ENCODE data around the gene KCNJ10. TPM values are rescaled to one million over a fixed set of nuclear protein-coding genes. Genes with fewer than 3 reads are reported as not detected.

KCNJ10 gene
- polyA plus RNA-seq, 1 donor (not counting 4 experiments of a cell fraction or from before 2014, with no cell fraction given), result not detected

GRCh38 chr1:160074865-160075264, 4.9 kb upstream of the KCNJ10 start:
- DNase-seq (ENCODE audit: low read depth, low spot score), result no peak
- H4K20me1 ChIP-seq (ENCODE audit: control insufficient read depth, extremely low read depth, insufficient read depth, low read length), result no peaks in the 10 kb centered on the region
- H2AFZ ChIP-seq (ENCODE audit: control insufficient read depth, low read length), result no peak overlapping the region
- H3K9me3 ChIP-seq (ENCODE audit: control insufficient read depth, low read depth, low read length), result no peaks in the 10 kb centered on the region
- dilution Hi-C loops (cut with MboI; ENCODE audit: extremely low pct_ligation_motif_present, low sequenced_read_pairs), result no loop called here
- H3K9me1 ChIP-seq (ENCODE audit: control insufficient read depth, extremely low read depth, insufficient read depth, low read length), result no peaks in the 10 kb centered on the region
- peaks cover 19% of the 10 kb centered on the region for H3K27me3 ChIP-seq (ENCODE audit: control insufficient read depth, extremely low read depth, insufficient read depth, low read length)
- H3K4me2 ChIP-seq (ENCODE audit: control insufficient read depth, extremely low read depth, insufficient read depth, low read depth, low read length), result no peak overlapping the region
- H3K36me3 ChIP-seq (ENCODE audit: control insufficient read depth in 2 of 2, extremely low read depth in 1 of 2, insufficient read depth in 2 of 2, low read length in 2 of 2), result no peaks in the 10 kb centered on the region
- H3K4me3 ChIP-seq (ENCODE audit: control insufficient read depth in 2 of 3, extremely low read depth in 1 of 3, insufficient read depth in 2 of 3, low read depth in 1 of 3, low read length in 3 of 3), result no peak overlapping the region
- TF ChIP-seq CTCF (optimal IDR thresholded peaks at IDR 0.05 in 1 of 3, IDR thresholded peaks at IDR 0.05 in 1 of 3, conservative IDR thresholded peaks at IDR 0.05 in 1 of 3; ENCODE audit: extremely low read depth in 1 of 3, insufficient read depth in 2 of 3, low read length in 3 of 3) (no peak), EZH2 (IDR thresholded peaks at IDR 0.05; ENCODE audit: low read length) (no peak)
- peaks cover 3% of the 10 kb centered on the region for H3K4me1 ChIP-seq (ENCODE audit: control insufficient read depth, extremely low read depth, insufficient read depth, low read length)
- H3K79me2 ChIP-seq (ENCODE audit: control insufficient read depth, insufficient read depth, low read length), result no peaks in the 10 kb centered on the region
- no peak overlapping the region for H3K27ac ChIP-seq (ENCODE audit: control insufficient read depth, insufficient read depth, low read length)
- no peak for FAIRE-seq
- no peak overlapping the region for H3K9ac ChIP-seq (ENCODE audit: control insufficient read depth, extremely low read depth, insufficient read depth, low read length)

GRCh38 chr1:160071289-160071688, 1.3 kb upstream of the KCNJ10 start:
- H3K9ac ChIP-seq (ENCODE audit: control insufficient read depth, extremely low read depth, insufficient read depth, low read length), result no peak overlapping the region
- H3K4me2 ChIP-seq (ENCODE audit: control insufficient read depth, extremely low read depth, insufficient read depth, low read depth, low read length), result no peak overlapping the region
- H3K79me2 ChIP-seq (ENCODE audit: control insufficient read depth, insufficient read depth, low read length), result no peaks in the 10 kb centered on the region
- H4K20me1 ChIP-seq (ENCODE audit: control insufficient read depth, extremely low read depth, insufficient read depth, low read length), result no peaks in the 10 kb centered on the region
- H3K36me3 ChIP-seq (ENCODE audit: control insufficient read depth in 2 of 2, extremely low read depth in 1 of 2, insufficient read depth in 2 of 2, low read length in 2 of 2), result no peaks in the 10 kb centered on the region
- DNase-seq (ENCODE audit: low read depth, low spot score), result no peak
- H2AFZ ChIP-seq (ENCODE audit: control insufficient read depth, low read length), result no peak overlapping the region
- peaks cover 3% of the 10 kb centered on the region for H3K4me1 ChIP-seq (ENCODE audit: control insufficient read depth, extremely low read depth, insufficient read depth, low read length)
- H3K9me1 ChIP-seq (ENCODE audit: control insufficient read depth, extremely low read depth, insufficient read depth, low read length), result no peaks in the 10 kb centered on the region
- H3K27ac ChIP-seq (ENCODE audit: control insufficient read depth, insufficient read depth, low read length), result no peak overlapping the region
- no peak overlapping the region for H3K4me3 ChIP-seq (ENCODE audit: control insufficient read depth in 2 of 3, extremely low read depth in 1 of 3, insufficient read depth in 2 of 3, low read depth in 1 of 3, low read length in 3 of 3)
- no peak for FAIRE-seq
- peaks cover 48% of the 10 kb centered on the region for H3K27me3 ChIP-seq (ENCODE audit: control insufficient read depth, extremely low read depth, insufficient read depth, low read length)
- H3K9me3 ChIP-seq (ENCODE audit: control insufficient read depth, low read depth, low read length), result no peaks in the 10 kb centered on the region
- dilution Hi-C loops (cut with MboI; ENCODE audit: extremely low pct_ligation_motif_present, low sequenced_read_pairs), result no loop called here
- TF ChIP-seq EZH2 (IDR thresholded peaks at IDR 0.05; ENCODE audit: low read length) (no peak), CTCF (optimal IDR thresholded peaks at IDR 0.05 in 1 of 3, IDR thresholded peaks at IDR 0.05 in 1 of 3, conservative IDR thresholded peaks at IDR 0.05 in 1 of 3; ENCODE audit: extremely low read depth in 1 of 3, insufficient read depth in 2 of 3, low read length in 3 of 3) (no peak)

Measured in keratinocyte (primary cell).